ENCODE results near the gene FAM107B.

GRCh38 chr10:14770927-14771326, 3.8 kb downstream of the FAM107B start:
- TF ChIP-seq CTCF (IDR thresholded peaks at IDR 0.05) (no peak), POLR2A (IDR thresholded peaks at IDR 0.05) (no peak)

All from right lobe of liver (tissue), 4 donors.